ENCODE data around the gene TBC1D8.

The TBC1D8 gene

DNA sequence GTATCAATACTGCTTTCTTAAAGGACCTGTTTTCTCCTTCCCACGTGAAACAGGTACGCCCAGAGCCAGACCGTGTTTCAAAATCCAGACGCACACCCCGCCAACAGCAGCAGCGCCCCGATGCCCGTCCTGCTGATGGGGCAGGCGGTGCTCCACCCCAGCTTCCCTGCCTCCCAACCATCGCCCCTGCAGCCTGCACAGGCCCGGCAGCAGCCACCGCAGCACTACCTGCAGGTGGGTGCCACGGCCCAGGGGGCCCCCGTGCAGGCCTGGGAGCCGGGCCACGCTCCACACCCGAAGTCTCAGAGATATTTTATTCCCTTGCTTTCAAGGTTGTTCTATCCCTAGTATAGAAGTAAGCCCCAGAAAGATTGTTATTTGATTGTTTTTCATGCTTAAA is 157.9 kb downstream of the TBC1D8 start:
- DNase-seq: no peak

DNA sequence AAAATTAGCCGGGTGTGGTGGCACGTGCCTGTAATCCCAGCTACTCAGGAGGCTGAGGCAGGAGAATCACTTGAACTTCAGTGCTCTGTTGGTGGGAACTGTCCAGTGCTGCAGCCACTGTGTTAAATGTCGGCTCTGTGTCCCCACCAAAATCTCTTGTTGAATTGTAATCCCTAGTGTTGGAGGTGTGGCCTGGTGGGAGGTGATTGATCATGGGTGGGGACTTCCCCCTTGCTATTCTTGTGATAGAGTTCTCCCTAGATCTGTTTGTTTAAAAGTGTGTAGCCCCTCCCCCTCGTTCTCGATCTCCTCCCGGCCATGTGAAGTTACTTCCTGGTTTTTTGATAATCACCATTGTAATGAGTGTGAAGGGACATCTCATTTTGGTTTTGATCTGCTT is 158.9 kb downstream of the TBC1D8 start:
- no peak for DNase-seq

DNA sequence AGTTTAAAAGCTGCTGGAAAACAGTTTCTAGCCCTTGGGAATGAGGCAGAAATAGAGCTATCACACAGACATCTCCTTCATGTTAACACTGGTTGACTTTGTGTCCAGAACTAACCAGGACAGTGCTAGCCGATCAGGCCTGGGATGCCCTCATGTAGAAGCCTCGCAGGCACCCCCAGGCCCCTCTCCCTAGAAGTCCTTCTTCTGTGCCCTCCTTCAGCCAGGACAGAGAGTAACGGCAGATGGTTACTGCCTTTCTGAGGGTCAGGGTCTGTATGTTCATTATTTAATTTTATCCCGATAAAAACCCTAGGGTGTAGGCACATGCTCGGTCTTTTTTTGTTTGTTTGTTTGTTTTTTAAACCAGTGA is 159.8 kb downstream of the TBC1D8 start:
- DNase-seq: no peak

DNA sequence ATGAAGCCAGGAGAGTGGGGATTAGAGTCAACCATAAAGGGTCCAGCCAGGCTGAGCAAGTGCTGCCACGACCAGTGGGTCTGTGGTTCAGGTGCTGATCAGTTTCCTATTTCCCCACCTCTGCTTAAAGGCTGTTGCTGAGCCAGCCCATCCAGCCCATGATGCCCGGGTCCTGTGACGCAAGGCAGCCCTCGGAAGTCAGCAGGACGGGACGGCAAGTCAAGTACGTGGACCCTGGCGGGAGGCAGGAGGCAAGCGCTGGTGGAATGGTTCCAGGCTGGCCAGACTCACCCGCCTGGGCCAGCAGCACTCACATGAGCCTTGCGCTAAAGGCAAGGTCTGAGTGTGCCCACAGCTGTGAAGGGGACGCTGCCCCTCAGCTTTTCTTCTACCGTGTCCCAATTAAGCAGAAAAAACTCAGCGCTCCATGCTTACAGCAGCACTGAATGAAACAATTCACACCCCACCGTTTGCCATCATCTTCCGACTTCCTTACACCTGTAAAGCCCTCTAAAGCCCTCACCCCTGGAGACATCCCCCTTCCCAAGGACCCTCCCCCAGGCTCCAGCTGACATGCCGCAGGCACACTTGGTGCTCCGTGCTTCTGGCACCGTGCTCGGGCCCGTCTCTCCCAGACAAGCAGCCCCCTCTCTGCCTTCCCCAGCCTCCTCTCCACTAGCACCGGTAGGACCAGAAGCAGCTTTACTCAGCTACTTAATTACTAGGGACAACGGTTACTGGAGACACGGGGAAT is 160.4 kb downstream of the TBC1D8 start:
- DNase-seq: no peak

DNA sequence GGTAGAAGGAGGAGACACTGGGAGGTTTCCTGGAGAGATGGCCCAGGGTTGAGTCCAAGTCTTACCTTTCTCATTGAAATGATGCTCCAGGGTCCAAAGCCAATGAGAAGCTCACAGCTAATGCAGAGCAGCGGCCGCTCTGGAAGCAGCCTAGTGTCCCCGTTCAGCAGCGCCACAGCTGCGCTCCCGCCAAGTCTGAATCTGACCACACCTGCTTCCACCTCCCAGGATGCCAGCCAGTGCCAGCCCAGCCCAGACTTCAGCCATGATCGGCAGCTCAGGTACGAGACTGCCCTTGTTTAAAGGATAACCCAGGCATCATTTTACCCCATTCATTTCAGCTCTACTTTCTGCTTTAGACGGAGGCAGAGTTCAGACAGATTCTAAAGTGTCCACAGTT is 161.0 kb downstream of the TBC1D8 start:
- DNase-seq: no peak

DNA sequence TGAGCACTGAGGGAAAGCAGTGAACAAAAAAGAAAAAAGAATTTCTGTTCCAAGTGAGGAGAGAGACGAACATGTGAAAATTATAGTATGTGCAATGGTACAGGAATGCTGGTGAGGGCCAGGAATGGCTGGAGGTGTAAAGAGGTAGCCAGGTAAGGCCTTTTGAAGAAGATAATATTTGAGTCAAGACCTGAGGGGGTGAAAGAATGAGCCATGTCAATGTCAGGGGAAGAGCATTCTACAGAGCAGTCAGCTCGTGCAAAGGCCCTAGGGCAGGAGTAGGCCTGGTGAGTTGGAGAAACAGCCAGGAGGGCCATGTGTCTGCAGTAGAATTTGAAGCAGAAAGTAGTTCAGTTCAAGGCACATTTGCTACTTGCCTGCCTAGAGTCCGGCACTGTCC is 161.5 kb downstream of the TBC1D8 start:
- no peak for DNase-seq

DNA sequence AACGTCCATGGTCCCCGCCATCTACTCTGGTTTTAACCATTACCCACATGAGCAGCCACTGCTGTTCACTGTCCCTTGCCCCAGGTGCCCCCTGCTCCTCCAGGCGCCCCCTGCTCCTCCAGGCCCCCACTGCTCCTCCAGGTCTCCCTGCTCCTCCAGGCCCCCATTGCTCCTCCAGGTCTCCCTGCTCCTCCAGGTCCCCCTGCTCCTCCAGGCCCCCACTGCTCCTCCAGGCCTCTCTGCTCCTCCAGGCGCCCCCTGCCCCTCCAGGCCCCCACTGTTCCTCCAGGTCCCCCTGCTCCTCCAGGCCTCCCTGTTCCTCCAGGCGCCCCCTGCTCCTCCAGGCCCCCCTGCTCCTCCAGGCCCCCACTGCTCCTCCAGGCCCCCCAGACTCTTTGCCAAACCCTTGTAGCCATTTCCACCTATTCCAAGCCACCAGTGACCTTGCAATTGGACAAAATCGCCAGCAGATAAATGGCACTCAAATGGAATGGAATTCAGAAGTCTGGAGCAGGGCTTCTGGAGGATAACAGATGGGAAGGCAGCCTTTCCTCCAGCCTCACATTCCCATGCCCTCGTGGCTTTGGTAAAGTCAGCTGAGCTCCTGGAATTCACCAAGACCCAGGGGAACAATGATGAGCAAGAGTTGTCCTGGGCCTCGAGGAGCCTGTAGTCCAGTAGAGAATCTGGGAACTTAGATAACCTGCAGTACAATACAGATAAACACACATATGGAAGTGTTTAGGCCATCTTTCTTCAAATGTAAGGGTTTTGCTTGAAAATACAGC is 162.4 kb downstream of the TBC1D8 start:
- peak; percentile 50 for DNase-seq

DNA sequence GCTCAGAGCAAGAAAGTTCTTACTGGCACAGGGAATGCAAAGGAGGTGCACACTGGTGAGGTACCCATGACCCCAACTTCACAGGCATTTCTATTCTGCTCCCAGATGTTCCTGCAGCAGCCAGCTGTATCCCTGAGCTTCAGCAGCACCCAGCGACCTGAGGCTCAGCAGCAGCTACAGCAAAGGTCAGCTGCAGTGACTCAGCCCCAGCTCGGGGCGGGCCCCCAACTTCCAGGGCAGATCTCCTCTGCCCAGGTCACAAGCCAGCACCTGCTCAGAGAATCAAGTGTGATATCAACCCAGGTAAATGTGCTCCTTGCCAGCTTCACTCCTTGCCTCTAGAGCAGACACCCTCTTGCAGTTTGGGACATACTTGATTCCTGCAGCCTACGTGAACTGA is 163.2 kb downstream of the TBC1D8 start:
- DNase-seq: no peak

DNA sequence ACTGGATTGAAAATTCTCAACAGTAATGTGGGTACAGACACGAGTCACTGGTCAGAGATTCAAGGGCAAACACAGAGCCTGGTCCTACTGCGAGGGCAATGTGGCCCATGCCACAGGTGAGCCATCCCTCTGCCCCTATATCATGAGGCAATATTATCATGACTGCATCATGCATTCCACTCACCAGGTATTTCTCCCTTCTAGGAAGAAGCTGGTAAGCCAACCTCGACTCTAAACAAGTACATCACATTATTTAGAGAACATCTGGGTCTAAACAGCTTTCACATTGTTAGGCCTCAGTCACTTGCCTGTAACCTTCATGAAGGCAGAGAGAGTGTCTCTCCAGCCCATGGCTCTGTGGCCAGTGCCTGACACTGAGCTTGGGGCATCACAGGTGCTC is 163.6 kb downstream of the TBC1D8 start:
- DNase-seq: no peak

DNA sequence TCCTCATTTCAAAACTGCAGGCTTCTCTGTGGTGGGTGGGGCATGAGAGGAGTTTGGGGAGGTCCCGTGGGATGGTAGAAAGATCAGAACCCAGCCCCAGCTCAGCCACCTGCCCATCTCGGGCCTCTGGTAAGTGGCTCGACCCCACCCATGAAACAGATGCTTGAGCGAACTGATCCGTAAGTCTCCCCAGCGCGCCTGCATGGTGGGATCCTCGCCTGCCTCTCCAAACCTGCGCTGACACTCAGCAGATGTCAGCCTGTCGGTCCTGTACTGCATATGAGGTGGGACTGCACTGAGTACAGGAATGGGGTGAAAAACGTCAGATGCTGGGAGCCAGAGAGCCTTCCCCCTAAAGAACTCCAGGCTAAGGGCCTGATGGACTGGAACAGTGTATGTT is 165.0 kb downstream of the TBC1D8 start:
- DNase-seq: no peak

DNA sequence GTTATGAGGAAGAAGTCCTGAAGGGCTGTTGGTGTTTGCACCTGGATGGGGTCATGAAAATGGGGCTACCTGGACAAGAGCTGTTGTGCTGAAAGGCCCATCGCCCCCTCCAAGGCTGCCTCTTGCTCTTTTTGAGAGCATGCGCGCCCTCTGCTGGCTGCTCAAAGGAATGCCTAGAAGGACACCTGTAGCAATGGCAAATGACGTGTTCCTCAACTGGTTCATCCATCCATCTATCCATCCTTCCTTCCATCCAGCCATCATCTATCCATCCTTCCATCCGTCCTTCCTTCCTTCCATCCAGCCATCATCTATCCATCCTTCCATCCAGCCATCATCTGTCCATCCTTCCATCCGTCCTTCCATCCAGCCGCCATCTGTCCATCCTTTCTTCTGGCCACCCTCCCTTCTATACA is 166.3 kb downstream of the TBC1D8 start:
- DNase-seq: peak; percentile 72

DNA sequence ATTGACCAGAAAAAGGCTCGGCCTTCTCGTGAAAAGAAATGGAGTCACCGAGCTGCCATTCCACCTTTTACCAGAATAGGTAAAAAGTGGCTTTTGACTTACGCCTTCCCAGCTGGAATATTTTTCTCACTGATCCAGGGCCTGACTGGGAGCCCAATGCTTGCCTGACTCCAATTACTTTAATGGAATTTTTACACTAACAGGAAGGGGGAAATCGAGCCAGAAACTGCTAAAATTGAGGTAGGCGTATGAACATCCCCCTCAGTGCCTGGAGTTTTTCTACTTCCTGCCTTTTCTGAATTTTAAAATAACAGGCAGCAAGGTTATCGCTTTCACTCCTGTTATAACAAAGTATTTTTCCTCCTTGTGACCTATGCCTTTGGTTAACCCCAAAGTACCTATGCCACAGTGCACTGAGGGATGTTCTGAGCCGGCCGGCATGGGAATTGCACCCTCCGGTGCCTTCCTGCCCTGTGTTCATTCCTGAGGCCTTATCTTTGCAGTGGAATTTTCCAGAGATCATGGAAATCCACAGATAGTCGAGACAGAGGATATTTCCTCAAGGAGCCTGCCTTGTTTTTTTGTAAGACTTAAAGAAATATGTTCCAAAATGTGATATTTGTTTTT is 167.4 kb downstream of the TBC1D8 start:
- no peak for DNase-seq

DNA sequence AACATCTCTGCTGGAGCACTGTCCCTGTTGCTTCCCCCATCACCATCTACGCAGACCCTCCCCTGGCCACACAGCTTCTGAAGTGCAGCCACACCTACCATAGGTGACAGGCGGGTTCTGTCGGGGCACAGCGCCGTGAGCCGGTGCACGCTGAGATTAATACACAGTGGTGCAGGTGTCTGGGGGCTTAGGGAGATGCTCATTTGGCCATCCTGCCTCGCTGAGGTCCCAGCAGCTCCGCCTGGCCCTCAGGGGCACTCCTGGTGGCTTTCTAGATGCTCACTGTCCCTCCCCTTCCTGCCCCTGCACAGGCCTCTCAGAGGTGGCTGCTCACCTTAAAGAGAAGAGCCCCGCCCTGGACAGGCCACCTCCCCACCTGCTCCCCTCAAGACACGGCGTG is 168.0 kb downstream of the TBC1D8 start:
- no peak for DNase-seq

DNA sequence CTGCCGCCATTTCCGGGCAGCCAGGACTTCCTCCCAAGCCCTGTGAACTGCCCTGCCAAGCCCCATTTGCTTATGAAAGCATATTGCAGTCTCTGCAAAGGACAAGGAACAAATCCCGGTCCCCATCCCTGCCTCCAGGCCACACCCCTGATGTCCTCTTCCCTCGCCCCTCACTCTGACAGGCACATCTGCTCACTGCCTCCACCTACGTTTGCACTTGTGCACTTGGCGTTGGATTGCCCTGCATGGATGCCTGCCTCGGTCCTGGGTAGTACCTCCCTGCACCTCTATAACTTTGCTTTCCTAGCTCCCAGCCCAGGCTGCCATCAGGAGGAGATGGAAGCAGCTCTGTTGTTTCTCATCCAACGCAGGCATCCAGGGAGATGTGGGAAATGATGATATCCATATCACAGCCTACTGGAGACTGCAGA is 168.7 kb downstream of the TBC1D8 start:
- no peak for DNase-seq

DNA sequence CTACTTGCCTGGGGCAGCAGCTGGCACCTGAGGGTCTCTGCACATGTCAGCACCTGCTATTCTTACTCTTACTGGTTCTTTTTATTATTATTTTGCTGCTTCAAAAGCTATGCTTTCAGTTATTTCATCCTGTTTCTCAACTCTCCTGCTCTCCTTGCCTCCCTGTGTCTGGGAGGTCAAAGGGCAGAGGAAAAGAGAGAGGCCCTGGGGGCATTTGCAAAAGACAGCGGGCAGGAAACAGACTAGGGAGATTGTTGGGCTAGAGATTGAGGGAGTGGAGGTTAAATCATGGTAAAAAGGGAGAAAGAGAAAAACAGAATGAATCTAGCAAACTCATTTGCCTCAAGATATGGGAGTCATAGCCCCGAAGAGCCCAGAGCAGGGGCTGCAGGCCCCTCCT is 170.2 kb downstream of the TBC1D8 start:
- DNase-seq: no peak

DNA sequence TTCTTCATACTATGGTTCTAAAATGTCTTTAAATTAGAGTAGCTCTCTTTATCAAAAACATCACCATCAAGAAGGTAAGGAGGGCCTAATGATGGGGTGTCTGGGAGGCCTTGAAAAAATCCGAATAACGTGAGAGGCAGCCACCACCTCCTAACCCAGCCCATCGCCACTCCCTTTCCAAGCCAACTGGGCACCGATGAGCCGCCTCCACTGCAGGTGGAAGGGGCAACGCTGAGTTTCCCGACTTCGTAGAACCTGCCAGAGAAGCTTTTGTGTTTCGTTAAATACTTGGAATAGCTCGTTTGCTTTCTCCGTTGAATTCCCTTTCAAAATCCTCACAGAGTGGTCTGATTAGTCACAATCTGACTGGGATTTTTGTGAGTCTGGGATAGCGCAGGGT is 171.1 kb downstream of the TBC1D8 start:
- DNase-seq: no peak

DNA sequence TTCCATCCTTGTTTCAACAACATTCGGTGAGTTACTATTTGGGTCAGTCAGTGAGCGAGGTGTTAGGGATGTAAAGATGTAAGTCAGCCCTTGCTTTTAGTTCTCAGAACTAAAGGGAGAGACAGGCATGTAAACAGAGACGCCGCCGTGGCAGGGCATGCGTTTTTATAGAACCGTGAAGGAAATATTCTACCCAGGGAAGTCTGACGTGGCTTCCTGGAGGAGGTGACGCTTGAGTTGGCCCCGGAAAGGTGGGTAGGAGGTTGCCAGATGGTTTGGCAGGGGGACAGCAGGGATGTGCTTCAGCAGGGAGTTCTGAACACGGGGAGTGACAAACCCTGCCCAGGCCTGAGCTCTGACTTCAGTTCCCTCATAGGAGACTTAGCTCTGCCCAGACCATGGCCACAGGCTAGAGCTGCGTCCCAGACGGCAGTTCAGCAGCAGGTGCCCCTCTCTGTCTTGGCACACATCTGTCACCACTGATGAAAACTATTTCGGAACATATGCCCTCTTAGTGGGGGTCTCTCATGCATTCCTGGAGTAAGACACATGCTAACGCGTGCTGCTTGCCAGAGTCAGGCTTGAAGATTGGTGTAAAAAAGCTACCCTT is 172.5 kb downstream of the TBC1D8 start:
- DNase-seq: peak; percentile 22

DNA sequence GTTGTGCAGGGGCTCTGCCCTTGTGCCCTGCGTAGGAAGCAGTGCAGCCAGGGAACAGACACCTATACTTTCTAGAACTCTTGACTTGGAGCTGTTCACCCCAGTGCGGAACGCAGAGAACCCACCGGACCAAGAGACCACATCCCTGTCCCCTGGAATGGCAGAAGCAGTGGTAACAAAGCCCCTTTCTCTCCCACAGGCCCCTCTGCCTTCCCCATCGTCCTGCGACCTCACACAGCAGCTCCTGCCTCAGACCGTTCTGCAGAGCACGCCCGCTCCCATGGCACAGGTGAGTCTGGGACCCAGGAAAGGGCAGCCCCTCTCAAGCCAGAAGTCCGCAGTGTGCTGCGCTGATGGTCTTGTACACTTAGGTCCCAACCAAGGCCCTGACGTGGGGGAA is 173.7 kb downstream of the TBC1D8 start:
- no peak for DNase-seq

DNA sequence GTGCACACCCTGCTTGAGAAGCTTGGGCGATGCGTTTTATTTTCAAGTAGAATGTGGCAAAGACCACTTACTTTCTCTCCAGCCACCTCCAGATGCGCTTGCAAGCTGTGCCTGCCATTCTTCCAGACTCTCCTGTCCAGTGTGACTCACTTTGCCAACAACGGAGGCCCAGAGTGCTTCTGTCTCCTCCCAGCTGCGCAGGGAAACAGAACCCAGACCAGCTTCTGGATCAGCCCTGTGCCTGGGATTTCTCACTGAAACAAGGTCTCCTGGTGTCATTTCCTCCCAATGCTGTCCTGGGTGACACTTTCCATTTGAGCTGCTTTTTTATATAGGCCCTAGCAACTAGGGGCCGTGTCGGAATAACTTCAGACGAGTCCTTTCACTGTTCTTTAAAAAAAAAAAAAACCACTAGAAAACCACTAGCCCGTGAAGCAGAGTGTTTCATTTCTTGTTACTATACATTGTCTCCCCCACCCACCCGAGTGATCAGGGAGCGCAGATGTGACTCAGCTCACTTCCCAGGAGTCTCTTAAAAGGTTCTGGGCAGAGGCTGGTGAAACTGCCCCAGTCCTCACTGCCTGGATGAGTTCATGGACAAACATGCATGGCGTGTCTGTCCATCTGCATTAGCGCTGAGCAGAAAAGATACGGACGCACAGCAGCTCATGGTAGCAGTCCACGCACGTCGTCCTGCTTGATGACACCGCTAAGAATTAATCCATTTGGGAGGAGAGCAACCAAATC is 174.4 kb downstream of the TBC1D8 start:
- peak; percentile 55 for DNase-seq

DNA sequence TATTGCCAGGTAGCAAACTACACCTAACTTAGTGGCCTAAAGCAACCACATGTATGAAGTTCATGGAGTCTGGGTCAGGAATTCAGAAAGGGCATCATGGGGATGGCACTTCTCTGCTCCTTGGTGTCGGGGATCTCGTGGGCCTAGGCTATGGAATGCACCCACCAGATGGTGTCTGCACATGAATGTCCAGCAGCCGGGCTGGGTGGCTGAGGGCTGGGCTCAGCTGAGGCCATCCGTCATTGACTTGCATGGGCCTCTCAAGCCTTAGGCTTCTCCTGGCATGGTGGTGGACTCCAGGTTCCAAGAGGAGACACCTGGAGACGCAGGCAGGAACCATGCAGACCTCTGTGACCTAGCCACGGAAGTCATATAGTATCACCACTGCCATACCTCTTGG is 175.1 kb downstream of the TBC1D8 start:
- DNase-seq: no peak

DNA sequence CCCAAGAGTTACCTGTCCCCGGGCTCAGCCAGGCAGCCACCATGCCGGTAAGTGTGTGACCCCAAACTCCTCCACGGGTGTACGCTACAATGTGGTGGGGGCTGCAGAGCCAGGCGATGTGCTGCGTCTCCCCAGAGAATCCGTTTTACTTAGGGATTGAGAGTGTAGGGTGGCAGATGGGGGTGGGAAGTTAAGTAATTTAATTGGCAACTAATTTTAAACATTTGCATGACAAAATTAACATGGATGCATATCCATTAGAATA is 175.7 kb downstream of the TBC1D8 start:
- no peak for DNase-seq

DNA sequence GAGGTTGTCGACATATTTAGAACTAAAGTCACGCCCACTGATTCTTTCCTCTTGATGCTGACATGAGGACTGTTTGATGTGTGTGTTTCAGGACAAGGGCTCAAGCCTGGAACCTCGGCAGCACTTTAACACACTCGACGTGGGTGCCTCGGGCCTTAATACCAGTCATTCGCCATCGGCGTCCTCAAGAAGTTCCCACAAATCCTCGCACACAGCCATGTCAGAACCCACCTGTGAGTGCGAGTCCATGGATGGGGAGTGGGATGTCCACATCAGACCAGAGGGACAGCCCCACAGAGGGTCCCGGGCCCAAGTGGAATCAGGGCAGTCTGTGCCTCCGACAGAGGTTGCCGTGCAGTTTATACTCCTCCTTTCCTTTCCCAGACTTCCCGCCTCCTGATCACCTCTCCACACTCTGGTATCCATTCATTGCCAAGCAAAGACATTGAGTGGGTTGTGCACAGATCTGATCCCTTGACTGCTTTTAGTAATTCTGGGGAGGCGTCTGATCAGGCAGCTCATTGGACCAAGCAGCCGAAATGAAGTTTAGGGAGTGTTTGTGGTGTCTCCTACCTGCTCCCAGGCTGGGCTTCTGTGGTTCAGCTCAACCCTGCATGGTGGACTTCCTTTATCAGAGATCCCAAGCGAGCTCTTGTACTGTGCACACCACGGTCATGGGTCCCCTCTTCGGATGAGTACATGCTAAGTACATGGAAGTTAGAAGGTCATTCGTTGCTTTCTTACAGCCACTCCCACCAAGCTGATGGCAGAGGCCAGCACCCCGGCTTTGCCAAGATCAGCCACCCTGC is 176.3 kb downstream of the TBC1D8 start:
- DNase-seq: no peak
